SJCRH30 (cell line): ENCODE measurements around the gene CEP164. TPM values are rescaled to one million over a fixed set of nuclear protein-coding genes. Genes with fewer than 3 reads are reported as not detected.
A peak's percentile ranks its signal among the peaks of the same experiment; 100 is the strongest.
"Not testable (repeated sequence)": the region's sequence is repeated elsewhere in the genome, so short reads cannot be mapped to it uniquely, and the experiment has no call there.

Source experiments
- DNase-seq, 2 experiments: peaks; one replicate each; pipeline ENCODE4 v3.0.0-alpha.2; 2015 to 2020
- H3K27ac ChIP-seq: fragments of 250-450 bp; sonication (Bioruptor Pico); 2 replicates; pipeline ENCODE4 v1.5.1; 2020; ENCODE audit warnings: mild to moderate bottlenecking, moderate library complexity
- H3K27me3 ChIP-seq: fragments of 250-450 bp; sonication (Bioruptor Pico); 2 replicates; pipeline ENCODE4 v1.5.1; 2020; ENCODE audit warnings: mild to moderate bottlenecking, moderate library complexity
- H3K36me3 ChIP-seq: fragments of 250-450 bp; sonication (Bioruptor Pico); 2 replicates; pipeline ENCODE4 v1.5.1; 2020; ENCODE audit warnings: mild to moderate bottlenecking, moderate library complexity
- H3K4me1 ChIP-seq: fragments of 250-450 bp; sonication (Bioruptor Pico); 2 replicates; pipeline ENCODE4 v1.5.1; 2020; ENCODE audit warnings: mild to moderate bottlenecking, moderate library complexity
- H3K4me3 ChIP-seq: fragments of 250-450 bp; sonication (Bioruptor Pico); 2 replicates; pipeline ENCODE4 v1.5.1; 2020; ENCODE audit warnings: mild to moderate bottlenecking, moderate library complexity
- H3K9me3 ChIP-seq: fragments of 250-450 bp; sonication (Bioruptor Pico); replicated peaks from 2 replicates; pipeline ENCODE4 v1.5.1; 2020; ENCODE audit warnings: mild to moderate bottlenecking, moderate library complexity
- total RNA-seq: library from RNA; depleted of rRNA; stranded (reverse); fragments of >200 nt; shearing (Covaris generic); gene quantifications from 2 replicates; pipeline ENCODE4 v1.2.3, GENCODE V29; 2014; rRNA removed

The CEP164 gene
- total RNA-seq, 1 experiment from 2014 or later = 12.6 TPM

GRCh38 chr11:117456027-117456720 is 128.5 kb downstream of the CEP164 start:
- no peaks in the 10 kb centered on the region for H3K27me3 ChIP-seq

GRCh38 chr11:117456721-117457029 is 129.0 kb downstream of the CEP164 start:
- not testable (repeated sequence) for H3K9me3 ChIP-seq, H3K27me3 ChIP-seq, H3K36me3 ChIP-seq, H3K4me1 ChIP-seq, H3K4me3 ChIP-seq, H3K27ac ChIP-seq, DNase-seq

More at GRCh38 chr11:117456027-117456720, 128.5 kb downstream of the CEP164 start:
- no peak overlapping the region for H3K27ac ChIP-seq
- no peak for DNase-seq
- no peaks in the 10 kb centered on the region for H3K9me3 ChIP-seq
- no peaks in the 10 kb centered on the region for H3K4me1 ChIP-seq
- no peaks in the 10 kb centered on the region for H3K36me3 ChIP-seq
- no peak overlapping the region for H3K4me3 ChIP-seq

GRCh38 chr11:117457031-117457785 is 129.6 kb downstream of the CEP164 start:
- DNase-seq = no peak
- no peak overlapping the region for H3K27ac ChIP-seq
- H3K4me3 ChIP-seq = no peak overlapping the region
- H3K4me1 ChIP-seq = no peaks in the 10 kb centered on the region
- no peaks in the 10 kb centered on the region for H3K36me3 ChIP-seq
- no peaks in the 10 kb centered on the region for H3K27me3 ChIP-seq
- no peaks in the 10 kb centered on the region for H3K9me3 ChIP-seq

- DNase-seq = no peak
- H3K4me3 ChIP-seq = no peak overlapping the region
- H3K27ac ChIP-seq = no peak overlapping the region
These were observed 130.2 kb downstream of the CEP164 start for GRCh38 chr11:117457835-117458234.

GRCh38 chr11:117458275-117459122 is 130.8 kb downstream of the CEP164 start:
- DNase-seq = peak; percentile 14 to 26

More at GRCh38 chr11:117457835-117458234, 130.2 kb downstream of the CEP164 start:
- Histone ChIP-seq H3K36me3 (no peaks in the 10 kb centered on the region), H3K9me3 (no peaks in the 10 kb centered on the region), H3K4me1 (no peaks in the 10 kb centered on the region), H3K27me3 (no peaks in the 10 kb centered on the region)

GRCh38 chr11:117459123-117459978 is 131.7 kb downstream of the CEP164 start:
- Histone ChIP-seq H3K36me3 (no peaks in the 10 kb centered on the region), H3K27me3 (no peaks in the 10 kb centered on the region), H3K9me3 (no peaks in the 10 kb centered on the region), H3K4me3 (no peak overlapping the region), H3K27ac (no peak overlapping the region), H3K4me1 (no peaks in the 10 kb centered on the region)
- no peak for DNase-seq

More at GRCh38 chr11:117458275-117459122, 130.8 kb downstream of the CEP164 start:
- Histone ChIP-seq H3K9me3 (no peaks in the 10 kb centered on the region), H3K4me3 (no peak overlapping the region), H3K27me3 (no peaks in the 10 kb centered on the region), H3K4me1 (no peaks in the 10 kb centered on the region), H3K27ac (no peak overlapping the region), H3K36me3 (no peaks in the 10 kb centered on the region)

GRCh38 chr11:117459979-117460300 is 132.3 kb downstream of the CEP164 start:
- Histone ChIP-seq H3K9me3 (no peaks in the 10 kb centered on the region), H3K27me3 (no peaks in the 10 kb centered on the region), H3K36me3 (no peaks in the 10 kb centered on the region), H3K27ac (no peak overlapping the region), H3K4me3 (no peak overlapping the region), H3K4me1 (no peaks in the 10 kb centered on the region)
- DNase-seq = no peak

- Histone ChIP-seq H3K9me3 (no peaks in the 10 kb centered on the region), H3K27ac (no peak overlapping the region), H3K4me3 (no peak overlapping the region), H3K27me3 (no peaks in the 10 kb centered on the region), H3K4me1 (no peaks in the 10 kb centered on the region), H3K36me3 (no peaks in the 10 kb centered on the region)
- no peak for DNase-seq
These were observed 133.9 kb downstream of the CEP164 start for GRCh38 chr11:117461396-117462182.

GRCh38 chr11:117462183-117462863 is 134.7 kb downstream of the CEP164 start:
- Histone ChIP-seq H3K27me3 (no peaks in the 10 kb centered on the region), H3K9me3 (no peaks in the 10 kb centered on the region), H3K36me3 (no peaks in the 10 kb centered on the region), H3K27ac (no peak overlapping the region), H3K4me3 (no peak overlapping the region), H3K4me1 (no peaks in the 10 kb centered on the region)
- no peak for DNase-seq

GRCh38 chr11:117462864-117463247 is 135.2 kb downstream of the CEP164 start:
- no peak overlapping the region for H3K4me3 ChIP-seq
- no peaks in the 10 kb centered on the region for H3K27me3 ChIP-seq
- DNase-seq = no peak
- H3K36me3 ChIP-seq = no peaks in the 10 kb centered on the region
- H3K9me3 ChIP-seq = no peaks in the 10 kb centered on the region
- H3K4me1 ChIP-seq = no peaks in the 10 kb centered on the region
- H3K27ac ChIP-seq = no peak overlapping the region

Other genes starting within 250 kb of the CEP164 start
- 8.5 and 10.0 TPM in 2 replicates for gene SIK3, start 229.4 kb upstream of the CEP164 start, total RNA-seq
- gene PAFAH1B2, start 183.6 kb upstream of the CEP164 start, total RNA-seq = 70.2 and 72.8 TPM in 2 replicates
- 13.7 and 15.0 TPM in 2 replicates for gene SIDT2, start 149.1 kb upstream of the CEP164 start, total RNA-seq
- 3.7 and 4.2 TPM in 2 replicates for gene TAGLN, start 128.5 kb upstream of the CEP164 start, total RNA-seq
- gene PCSK7, start 95.8 kb upstream of the CEP164 start, total RNA-seq = 9.9 and 12.6 TPM in 2 replicates
- 9.5 and 12.4 TPM in 2 replicates for gene RNF214, start 95.2 kb upstream of the CEP164 start, total RNA-seq
- 4.2 and 4.7 TPM in 2 replicates for gene BACE1-AS, start 36.5 kb upstream of the CEP164 start, total RNA-seq
- gene BACE1, start 11.6 kb upstream of the CEP164 start, total RNA-seq = 2.3 and 3.0 TPM in 2 replicates